B cell (primary cell): ENCODE measurements around the gene AFG1L. TPM values are rescaled to one million over a fixed set of nuclear protein-coding genes. Genes with fewer than 3 reads are reported as not detected.

ENCODE experiments used
- ATAC-seq: fragments of 200-7000 bp; cut with Tn5 transposase; one replicate; pipeline ENCODE4 v1.10.0; 2021; ENCODE audit warnings: low read depth, mild to moderate bottlenecking, moderate number of reproducible peaks, moderate library complexity
- CTCF ChIA-PET: fragments of 350-600 bp; sonication (Branson Sonifier 250); formaldehyde crosslinking; loops from one replicate; lab custom pipeline; 2021; ENCODE audit warnings: antibody characterized with exemption, inconsistent platforms; lab: Charles Lee
- POLR2A ChIA-PET: fragments of 350-600 bp; sonication (Branson Sonifier 250); formaldehyde crosslinking; loops from one replicate; lab custom pipeline; 2021; ENCODE audit warnings: antibody characterized with exemption; lab: Charles Lee
- DNase-seq: peaks from one replicate; pipeline ENCODE4 v3.0.0; 2013
- H2AFZ ChIP-seq: 2 replicates; pipeline ENCODE4 v1.6.1; 2012; ENCODE audit warnings: mild to moderate bottlenecking, low read depth, low read length; ENCODE audit not compliant: insufficient read depth, poor library complexity, severe bottlenecking
- H3K27ac ChIP-seq, 2 donors: 1 replicate in 1 of 2; 2 replicates in 1 of 2; pipeline ENCODE4 v1.5.1; 2012 to 2013; ENCODE audit warnings: low read length in 2 of 2, mild to moderate bottlenecking in 2 of 2, moderate library complexity in 1 of 2
- H3K27me3 ChIP-seq, 4 experiments: fragments of 200-600 bp in 1 of 4; sonication (generic) in 1 of 4; replicated peaks in 1 of 4; 1 replicate in 2 of 4; 2 replicates in 2 of 4; pipeline versions ENCODE4 v1.6.1 to v1.7.0; 2013 to 2016; ENCODE audit warnings: low read length in 3 of 4, mild to moderate bottlenecking in 2 of 4, mixed read lengths in 1 of 4, moderate library complexity in 1 of 4; ENCODE audit not compliant: insufficient read depth in 4 of 4, control insufficient read depth in 3 of 4; ENCODE audit errors: control extremely low read depth in 1 of 4
- H3K36me3 ChIP-seq, 2 experiments: replicated peaks in 1 of 2; 1 replicate in 1 of 2; 2 replicates in 1 of 2; pipeline versions ENCODE4 v1.6.1 to v1.7.1; 2013; ENCODE audit warnings: low read length in 1 of 2; ENCODE audit not compliant: insufficient read depth in 2 of 2, control insufficient read depth in 1 of 2; ENCODE audit errors: control extremely low read depth in 1 of 2, extremely low read depth in 1 of 2
- H3K4me1 ChIP-seq, 2 donors: fragments of 200-600 bp in 1 of 2; sonication (generic) in 1 of 2; 1 replicate in 1 of 2; 2 replicates in 1 of 2; pipeline versions ENCODE4 v1.5.1 to v1.6.1; 2013 to 2017; ENCODE audit warnings: low read length in 2 of 2; ENCODE audit not compliant: control insufficient read depth in 2 of 2, insufficient read depth in 2 of 2
- H3K4me2 ChIP-seq: replicated peaks from 2 replicates; pipeline ENCODE3; 2012; ENCODE audit warnings: mild to moderate bottlenecking, low read depth, low read length; ENCODE audit not compliant: poor library complexity, severe bottlenecking
- H3K4me3 ChIP-seq, 5 experiments: fragments of 200-600 bp in 1 of 5; sonication (generic) in 1 of 5; 1 replicate in 3 of 5; 2 replicates in 2 of 5; pipeline versions ENCODE4 v1.5.1 to v1.7.0; 2011 to 2016; ENCODE audit warnings: low read length in 4 of 5, mild to moderate bottlenecking in 4 of 5, low read depth in 2 of 5, control low read depth in 1 of 5, moderate library complexity in 1 of 5; ENCODE audit not compliant: insufficient read depth in 1 of 5; ENCODE audit errors: control extremely low read depth in 1 of 5, extremely low read depth in 1 of 5
- H3K79me2 ChIP-seq: fragments of 200-600 bp; sonication (generic); one replicate; pipeline ENCODE4 v1.6.0; 2016; ENCODE audit warnings: low read length; ENCODE audit not compliant: control insufficient read depth, insufficient read depth
- H3K9ac ChIP-seq: fragments of 200-600 bp; sonication (generic); 2 replicates; pipeline ENCODE4 v1.6.1; 2017; ENCODE audit warnings: mild to moderate bottlenecking, low read length, moderate library complexity
- H3K9me3 ChIP-seq, 3 donors: one replicate each; pipeline versions ENCODE4 v1.6.1 to v1.7.1; 2013; ENCODE audit warnings: low read length in 2 of 3; ENCODE audit not compliant: control insufficient read depth in 2 of 3, insufficient read depth in 1 of 3; ENCODE audit errors: control extremely low read depth in 1 of 3
- H4K20me1 ChIP-seq: 2 replicates; pipeline ENCODE4 v1.6.0; 2012; ENCODE audit warnings: mild to moderate bottlenecking, low read length; ENCODE audit not compliant: insufficient read depth, control insufficient read depth, poor library complexity, severe bottlenecking
- H3K27ac Mint-ChIP-seq: one replicate; pipeline ENCODE4 v1.8.0; 2021; ENCODE audit warnings: mixed read lengths
- H3K27me3 Mint-ChIP-seq: one replicate; pipeline ENCODE4 v1.8.0; 2021; ENCODE audit warnings: mixed read lengths
- H3K4me1 Mint-ChIP-seq: one replicate; pipeline ENCODE4 v1.8.0; 2021; ENCODE audit warnings: mixed read lengths
- H3K4me3 Mint-ChIP-seq: one replicate; pipeline ENCODE4 v1.8.0; 2021; ENCODE audit warnings: mixed read lengths
- H3K9me3 Mint-ChIP-seq: one replicate; pipeline ENCODE4 v1.8.0; 2022; ENCODE audit warnings: mixed read lengths; ENCODE audit not compliant: insufficient read depth
- EZH2 ChIP-seq: IDR thresholded peaks from 2 replicates; pipeline ENCODE4 v1.6.1; 2012; ENCODE audit warnings: borderline replicate concordance, low read depth, mild to moderate bottlenecking, moderate library complexity, low read length; ENCODE audit not compliant: insufficient read depth, poor library complexity, severe bottlenecking
- WGBS: methylation state at CpG from one replicate; pipeline ENCODE4 v1.1.5; 2013; ENCODE audit warnings: missing lambda C conversion rate; ENCODE audit not compliant: insufficient coverage; 5-methylcytosine and 5-hydroxymethylcytosine counted together
- intact Hi-C: fragments of 100-400 bp; cut with micrococcal nuclease; formaldehyde crosslinking; loops from one replicate; pipeline ENCODE4 v1.10.0; 2022
- polyA plus RNA-seq: library from polyadenylated mRNA; depleted of rRNA; stranded (reverse); fragments of >200 nt; gene quantifications from 2 replicates; pipeline ENCODE4 v1.2.3, GENCODE V29; 2012
- total RNA-seq, 2 donors: library from RNA; stranded (reverse); fragments of 120-200 nt in 1 of 2; gene quantifications; 1 replicate in 1 of 2; 2 replicates in 1 of 2; pipeline versions ENCODE4 v1.2.3 to v1.2.4, GENCODE V29; 2013 to 2022
- TF ChIP-seq, protein P1 (sequence below): fragments of 200-600 bp; IDR thresholded peaks from one replicate; pipeline ENCODE4 v1.8.0; 2022; ENCODE audit warnings: antibody characterized with exemption, mild to moderate bottlenecking

Gene AFG1L
- total and polyA plus RNA-seq, 2 donors (not counting 1 experiment from before 2014, with no cell fraction given) = 1.8 to 14.2 TPM

DNA sequence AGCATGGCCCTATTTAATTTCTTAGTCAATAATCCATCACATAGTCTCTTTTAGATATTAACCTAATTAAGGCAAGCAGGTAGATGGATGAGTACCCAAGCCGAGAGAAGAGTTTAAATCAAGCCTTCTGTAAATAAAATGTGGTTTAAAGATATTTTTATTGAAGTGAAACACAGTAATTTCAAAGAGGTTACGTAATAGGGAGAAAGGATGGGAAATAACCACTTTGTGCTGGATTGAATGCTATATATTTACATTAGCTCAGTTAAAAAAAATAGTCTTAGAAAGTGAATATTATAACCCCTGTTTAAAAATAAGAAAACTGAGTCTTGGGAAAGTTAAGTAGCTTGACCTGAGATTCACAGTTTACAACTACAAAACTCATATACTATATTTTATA is 228.8 kb downstream of the AFG1L start:
- H3K4me1 Mint-ChIP-seq = no peaks in the 10 kb centered on the region
- no peak overlapping the region for H3K4me3 ChIP-seq
- peaks cover 0 to 2% of the 10 kb centered on the region in 2 experiments for H3K36me3 ChIP-seq
- H2AFZ ChIP-seq = no peak overlapping the region
- no peak for DNase-seq
- H3K4me3 Mint-ChIP-seq = no peak overlapping the region
- no peak overlapping the region for H3K9ac ChIP-seq
- no peaks in the 10 kb centered on the region for H3K27me3 ChIP-seq
- H3K27ac Mint-ChIP-seq = no peak overlapping the region
- H3K27ac ChIP-seq = no peak overlapping the region
- no peaks in the 10 kb centered on the region for H3K9me3 ChIP-seq
- H4K20me1 ChIP-seq = no peaks in the 10 kb centered on the region
- H3K79me2 ChIP-seq = no peaks in the 10 kb centered on the region
- no peaks in the 10 kb centered on the region for H3K9me3 Mint-ChIP-seq
- ChIA-PET CTCF (interaction anchor here (0.6 to 3.7 kb wide), 8 partner anchors 10 to 551 kb away, joined by 3 to 47 read pairs (median 4); no protein-coding TSS in a partner anchor), POLR2A (no interaction called here)
- no peaks in the 10 kb centered on the region for H3K27me3 Mint-ChIP-seq
- TF ChIP-seq, protein P1, sequence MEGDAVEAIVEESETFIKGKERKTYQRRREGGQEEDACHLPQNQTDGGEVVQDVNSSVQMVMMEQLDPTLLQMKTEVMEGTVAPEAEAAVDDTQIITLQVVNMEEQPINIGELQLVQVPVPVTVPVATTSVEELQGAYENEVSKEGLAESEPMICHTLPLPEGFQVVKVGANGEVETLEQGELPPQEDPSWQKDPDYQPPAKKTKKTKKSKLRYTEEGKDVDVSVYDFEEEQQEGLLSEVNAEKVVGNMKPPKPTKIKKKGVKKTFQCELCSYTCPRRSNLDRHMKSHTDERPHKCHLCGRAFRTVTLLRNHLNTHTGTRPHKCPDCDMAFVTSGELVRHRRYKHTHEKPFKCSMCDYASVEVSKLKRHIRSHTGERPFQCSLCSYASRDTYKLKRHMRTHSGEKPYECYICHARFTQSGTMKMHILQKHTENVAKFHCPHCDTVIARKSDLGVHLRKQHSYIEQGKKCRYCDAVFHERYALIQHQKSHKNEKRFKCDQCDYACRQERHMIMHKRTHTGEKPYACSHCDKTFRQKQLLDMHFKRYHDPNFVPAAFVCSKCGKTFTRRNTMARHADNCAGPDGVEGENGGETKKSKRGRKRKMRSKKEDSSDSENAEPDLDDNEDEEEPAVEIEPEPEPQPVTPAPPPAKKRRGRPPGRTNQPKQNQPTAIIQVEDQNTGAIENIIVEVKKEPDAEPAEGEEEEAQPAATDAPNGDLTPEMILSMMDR = no peak
- TF ChIP-seq EZH2 = no peak
- intact Hi-C loops = no loop called here
- WGBS = no CpG with 5 or more reads among the region's 2 CpGs
- no peaks in the 10 kb centered on the region for H3K4me1 ChIP-seq
- no peak overlapping the region for H3K4me2 ChIP-seq
- ATAC-seq = no peak

DNA sequence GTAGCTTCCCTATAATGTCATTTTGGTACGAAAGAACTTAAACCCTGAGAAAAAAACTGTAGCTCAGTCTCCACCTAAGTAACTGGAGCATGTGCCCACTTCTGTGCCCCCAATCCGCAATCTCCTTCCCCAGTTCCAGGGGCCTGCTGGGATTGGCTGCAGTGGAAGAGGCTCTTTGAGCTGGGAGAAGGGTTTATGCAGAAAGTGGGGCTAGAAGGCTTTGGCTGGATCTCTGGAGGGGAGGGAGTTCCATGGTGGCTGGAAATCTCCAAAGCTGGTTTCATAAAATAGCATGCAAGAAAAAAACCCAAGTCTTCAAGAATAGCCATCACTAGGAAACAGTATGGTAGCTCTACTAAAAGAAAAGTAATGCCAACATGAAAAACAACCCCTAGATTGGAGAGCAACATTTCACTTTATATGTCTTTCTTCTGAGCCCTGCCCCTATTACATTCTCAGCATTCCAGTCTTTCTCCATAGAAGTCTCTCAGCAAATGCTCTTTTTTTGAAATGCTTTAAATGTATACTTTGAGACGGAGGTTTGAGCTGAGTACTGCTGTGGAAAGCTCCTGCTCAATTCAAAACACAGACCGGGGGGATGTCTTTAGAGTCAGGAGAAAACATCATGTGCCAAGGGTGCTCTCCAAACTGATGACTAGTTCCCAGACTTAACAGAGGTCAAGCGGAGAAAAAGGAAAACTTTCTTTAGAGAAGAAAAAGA is 229.8 kb downstream of the AFG1L start:
- DNase-seq (no peak), ATAC-seq (no peak)
- no peaks in the 10 kb centered on the region for H3K4me1 Mint-ChIP-seq
- H3K9me3 Mint-ChIP-seq = no peaks in the 10 kb centered on the region
- H3K9ac ChIP-seq = no peak overlapping the region
- H2AFZ ChIP-seq = no peak overlapping the region
- no peaks in the 10 kb centered on the region for H3K9me3 ChIP-seq
- no peak overlapping the region for H3K4me2 ChIP-seq
- H3K27me3 Mint-ChIP-seq = no peaks in the 10 kb centered on the region
- no peaks in the 10 kb centered on the region for H4K20me1 ChIP-seq
- no peak for TF ChIP-seq EZH2
- TF ChIP-seq, protein P1 = no peak
- peaks cover 0 to 2% of the 10 kb centered on the region in 2 experiments for H3K36me3 ChIP-seq
- intact Hi-C loops = loop anchor here (5.0 kb wide), 1 partner anchor 542 kb away; no protein-coding TSS in a partner anchor
- no peak overlapping the region for H3K27ac Mint-ChIP-seq
- 100% methylated on average over 2 of the region's 5 CpGs for WGBS
- POLR2A ChIA-PET = no interaction called here
- no peak overlapping the region for H3K4me3 ChIP-seq
- H3K27me3 ChIP-seq = no peaks in the 10 kb centered on the region
- no peak overlapping the region for H3K27ac ChIP-seq
- CTCF ChIA-PET = interaction anchor here (0.6 to 3.7 kb wide), 10 partner anchors 9 to 550 kb away, joined by 3 to 47 read pairs (median 4); no protein-coding TSS in a partner anchor
- no peaks in the 10 kb centered on the region for H3K79me2 ChIP-seq
- no peaks in the 10 kb centered on the region for H3K4me1 ChIP-seq
- H3K4me3 Mint-ChIP-seq = no peak overlapping the region
